Measurements from ENCODE around the gene TEKT5.
A peak's percentile ranks its signal among the peaks of the same experiment; 100 is the strongest.
"Not testable (repeated sequence)": the region's sequence is repeated elsewhere in the genome, so short reads cannot be mapped to it uniquely, and the experiment has no call there.

Gene TEKT5

GRCh38 chr16:10637337-10638037 lies 57.2 kb downstream of the TEKT5 start:
- H3K9me3 ChIP-seq (replicated peaks in 1 of 2; ENCODE audit: control insufficient read depth in 2 of 2, insufficient read depth in 1 of 2, low read depth in 1 of 2, low read length in 2 of 2): peaks cover 2 to 3% of the 10 kb centered on the region in 2 donors
- no peak overlapping the region for H3K4ac ChIP-seq (ENCODE audit: low read length)
- no peak overlapping the region for H3K4me2 ChIP-seq (ENCODE audit: insufficient read depth, low read length, poor library complexity, severe bottlenecking)
- no peak overlapping the region for H2BK120ac ChIP-seq (ENCODE audit: low read depth, low read length)
- H3K36me3 ChIP-seq (replicated peaks in 1 of 2; ENCODE audit: control insufficient read depth in 2 of 2, insufficient read depth in 2 of 2, low read length in 2 of 2): no peaks in the 10 kb centered on the region
- no peak overlapping the region for H3K14ac ChIP-seq (ENCODE audit: low read length)
- no peak overlapping the region for H2BK12ac ChIP-seq (ENCODE audit: low read length)
- H3K4me3 ChIP-seq (ENCODE audit: low read length in 2 of 2): no peak overlapping the region
- H4K8ac ChIP-seq (ENCODE audit: low read depth, low read length): no peak overlapping the region
- no peak overlapping the region for H3K9ac ChIP-seq (ENCODE audit: low read depth, low read length, poor library complexity)
- peaks cover 8 to 10% of the 10 kb centered on the region in 2 donors for H3K4me1 ChIP-seq (ENCODE audit: control insufficient read depth in 2 of 2, insufficient read depth in 1 of 2, low read depth in 1 of 2, low read length in 2 of 2)
- H2AK5ac ChIP-seq (ENCODE audit: low read depth, low read length): no peak overlapping the region
- H3K23ac ChIP-seq (ENCODE audit: low read depth, low read length, poor library complexity): no peak overlapping the region
- DNase-seq (ENCODE audit: low spot score): no peak
- no peak overlapping the region for H3K18ac ChIP-seq (ENCODE audit: low read length)
- H3K27ac ChIP-seq (replicated peaks; ENCODE audit: low read length): no peak overlapping the region
- H3K27me3 ChIP-seq (ENCODE audit: control insufficient read depth in 3 of 3, insufficient read depth in 3 of 3, low read depth in 1 of 3, low read length in 3 of 3): no peaks in the 10 kb centered on the region
- no peak overlapping the region for H4K91ac ChIP-seq (ENCODE audit: low read depth, low read length, poor library complexity)
- no CpG with 5 or more reads among the region's 6 CpGs for WGBS, 2 donors (ENCODE audit: extremely low coverage in 2 of 2, insufficient read length in 2 of 2, insufficient replicate concordance in 1 of 2)
- no peak overlapping the region for H2BK15ac ChIP-seq (ENCODE audit: low read length)
- H2BK5ac ChIP-seq (ENCODE audit: low read length): no peak overlapping the region
- H2AFZ ChIP-seq (ENCODE audit: low read length): no peak overlapping the region
- no peaks in the 10 kb centered on the region for H3K79me1 ChIP-seq (ENCODE audit: low read depth, low read length)

GRCh38 chr16:10635365-10636021 lies 59.2 kb downstream of the TEKT5 start:
- Histone ChIP-seq H3K9me3 (replicated peaks in 1 of 2; ENCODE audit: control insufficient read depth in 2 of 2, insufficient read depth in 1 of 2, low read depth in 1 of 2, low read length in 2 of 2) (peaks cover 0 to 2% of the 10 kb centered on the region in 2 donors), H3K4ac (ENCODE audit: low read length) (peak overlapping the region; percentile 60), H3K23ac (ENCODE audit: low read depth, low read length, poor library complexity) (no peak overlapping the region), H4K8ac (ENCODE audit: low read depth, low read length) (peak overlapping the region; percentile 10), H3K4me3 (ENCODE audit: low read length in 2 of 2) (no peak overlapping the region), H3K4me1 (ENCODE audit: control insufficient read depth in 2 of 2, insufficient read depth in 1 of 2, low read depth in 1 of 2, low read length in 2 of 2) (no peaks in the 10 kb centered on the region), H4K91ac (ENCODE audit: low read depth, low read length, poor library complexity) (no peak overlapping the region), H2BK120ac (ENCODE audit: low read depth, low read length) (no peak overlapping the region), H3K79me1 (ENCODE audit: low read depth, low read length) (no peaks in the 10 kb centered on the region), H2AFZ (ENCODE audit: low read length) (no peak overlapping the region), H2BK5ac (ENCODE audit: low read length) (no peak overlapping the region), H2BK15ac (ENCODE audit: low read length) (peak overlapping the region; percentile 56), H3K18ac (ENCODE audit: low read length) (peak overlapping the region; percentile 69), H3K36me3 (replicated peaks in 1 of 2; ENCODE audit: control insufficient read depth in 2 of 2, insufficient read depth in 2 of 2, low read length in 2 of 2) (no peaks in the 10 kb centered on the region), H3K27me3 (ENCODE audit: control insufficient read depth in 3 of 3, insufficient read depth in 3 of 3, low read depth in 1 of 3, low read length in 3 of 3) (no peaks in the 10 kb centered on the region), H3K14ac (ENCODE audit: low read length) (no peak overlapping the region), H2BK12ac (ENCODE audit: low read length) (peak overlapping the region; percentile 19), H2AK5ac (ENCODE audit: low read depth, low read length) (peak overlapping the region; percentile 89), H3K9ac (ENCODE audit: low read depth, low read length, poor library complexity) (no peak overlapping the region), H3K27ac (replicated peaks; ENCODE audit: low read length) (no peak overlapping the region), H3K4me2 (ENCODE audit: insufficient read depth, low read length, poor library complexity, severe bottlenecking) (no peak overlapping the region)
- DNase-seq (ENCODE audit: low spot score): no peak
- WGBS, 2 donors (ENCODE audit: extremely low coverage in 2 of 2, insufficient read length in 2 of 2, insufficient replicate concordance in 1 of 2): no CpG with 5 or more reads among the region's 12 CpGs

- Histone ChIP-seq H2BK5ac (ENCODE audit: low read length) (peak overlapping the region; percentile 32), H3K18ac (ENCODE audit: low read length) (peak overlapping the region; percentile 33)
- DNase-seq (ENCODE audit: low spot score); H3K4ac ChIP-seq (ENCODE audit: low read length); H3K27ac ChIP-seq (replicated peaks; ENCODE audit: low read length); H2BK15ac ChIP-seq (ENCODE audit: low read length); H3K4me1 ChIP-seq (ENCODE audit: control insufficient read depth in 2 of 2, insufficient read depth in 1 of 2, low read depth in 1 of 2, low read length in 2 of 2); H3K4me3 ChIP-seq (ENCODE audit: low read length in 2 of 2); H3K79me1 ChIP-seq (ENCODE audit: low read depth, low read length); H2AFZ ChIP-seq (ENCODE audit: low read length); H2BK120ac ChIP-seq (ENCODE audit: low read depth, low read length); H2AK5ac ChIP-seq (ENCODE audit: low read depth, low read length); H2BK12ac ChIP-seq (ENCODE audit: low read length); H3K36me3 ChIP-seq (replicated peaks in 1 of 2; ENCODE audit: control insufficient read depth in 2 of 2, insufficient read depth in 2 of 2, low read length in 2 of 2); H3K4me2 ChIP-seq (ENCODE audit: insufficient read depth, low read length, poor library complexity, severe bottlenecking); H3K9ac ChIP-seq (ENCODE audit: low read depth, low read length, poor library complexity); H4K91ac ChIP-seq (ENCODE audit: low read depth, low read length, poor library complexity); H3K14ac ChIP-seq (ENCODE audit: low read length); H4K8ac ChIP-seq (ENCODE audit: low read depth, low read length); H3K9me3 ChIP-seq (replicated peaks in 1 of 2; ENCODE audit: control insufficient read depth in 2 of 2, insufficient read depth in 1 of 2, low read depth in 1 of 2, low read length in 2 of 2); H3K27me3 ChIP-seq (ENCODE audit: control insufficient read depth in 3 of 3, insufficient read depth in 3 of 3, low read depth in 1 of 3, low read length in 3 of 3); H3K23ac ChIP-seq (ENCODE audit: low read depth, low read length, poor library complexity): not testable (repeated sequence)
- WGBS, 2 donors (ENCODE audit: extremely low coverage in 2 of 2, insufficient read length in 2 of 2, insufficient replicate concordance in 1 of 2): no CpG with 5 or more reads among the region's 4 CpGs
Observed at GRCh38 chr16:10633429-10633828, 61.3 kb downstream of the TEKT5 start.

- Histone ChIP-seq H3K9ac (ENCODE audit: low read depth, low read length, poor library complexity) (no peak overlapping the region), H2AK5ac (ENCODE audit: low read depth, low read length) (no peak overlapping the region), H2BK15ac (ENCODE audit: low read length) (no peak overlapping the region), H3K23ac (ENCODE audit: low read depth, low read length, poor library complexity) (no peak overlapping the region), H3K4me1 (ENCODE audit: control insufficient read depth in 2 of 2, insufficient read depth in 1 of 2, low read depth in 1 of 2, low read length in 2 of 2) (no peaks in the 10 kb centered on the region), H4K91ac (ENCODE audit: low read depth, low read length, poor library complexity) (no peak overlapping the region), H2BK12ac (ENCODE audit: low read length) (no peak overlapping the region), H3K27me3 (ENCODE audit: control insufficient read depth in 3 of 3, insufficient read depth in 3 of 3, low read depth in 1 of 3, low read length in 3 of 3) (peaks cover 0 to 6% (median 0%) of the 10 kb centered on the region in 3 experiments), H3K9me3 (replicated peaks in 1 of 2; ENCODE audit: control insufficient read depth in 2 of 2, insufficient read depth in 1 of 2, low read depth in 1 of 2, low read length in 2 of 2) (peaks cover 0 to 2% of the 10 kb centered on the region in 2 donors), H3K4me3 (ENCODE audit: low read length in 2 of 2) (no peak overlapping the region), H3K4me2 (ENCODE audit: insufficient read depth, low read length, poor library complexity, severe bottlenecking) (no peak overlapping the region), H2BK120ac (ENCODE audit: low read depth, low read length) (no peak overlapping the region), H3K18ac (ENCODE audit: low read length) (no peak overlapping the region), H3K14ac (ENCODE audit: low read length) (no peak overlapping the region), H3K4ac (ENCODE audit: low read length) (no peak overlapping the region), H4K8ac (ENCODE audit: low read depth, low read length) (no peak overlapping the region), H3K27ac (replicated peaks; ENCODE audit: low read length) (no peak overlapping the region), H2AFZ (ENCODE audit: low read length) (no peak overlapping the region), H3K79me1 (ENCODE audit: low read depth, low read length) (no peaks in the 10 kb centered on the region), H3K36me3 (replicated peaks in 1 of 2; ENCODE audit: control insufficient read depth in 2 of 2, insufficient read depth in 2 of 2, low read length in 2 of 2) (no peaks in the 10 kb centered on the region), H2BK5ac (ENCODE audit: low read length) (no peak overlapping the region)
- no CpG with 5 or more reads among the region's 2 CpGs for WGBS, 2 donors (ENCODE audit: extremely low coverage in 2 of 2, insufficient read length in 2 of 2, insufficient replicate concordance in 1 of 2)
- DNase-seq (ENCODE audit: low spot score): no peak
Observed at GRCh38 chr16:10631886-10632285, 62.8 kb downstream of the TEKT5 start.
